HEK293T (cell line): ENCODE results near the gene OST4.

Experiments
- ARNT ChIP-seq: fragments of 450-650 bp; IDR thresholded peaks from 2 replicates; pipeline ENCODE4 v1.6.1; 2017; ENCODE audit warnings: mild to moderate bottlenecking
- BHLHE40 ChIP-seq: fragments of 450-650 bp; IDR thresholded peaks from 2 replicates; pipeline ENCODE4 v1.6.1; 2016; ENCODE audit warnings: mild to moderate bottlenecking, moderate library complexity, borderline replicate concordance
- ELF4 ChIP-seq: fragments of 450-650 bp; IDR thresholded peaks from 2 replicates; pipeline ENCODE4 v1.6.1; 2017; ENCODE audit warnings: antibody characterized with exemption
- FOXA1 ChIP-seq: fragments of 450-650 bp; IDR thresholded peaks from 2 replicates; pipeline ENCODE4 v1.6.1; 2016; ENCODE audit warnings: mild to moderate bottlenecking
- FOXK2 ChIP-seq: fragments of 450-650 bp; IDR thresholded peaks from 2 replicates; pipeline ENCODE4 v1.6.1; 2016; ENCODE audit warnings: mild to moderate bottlenecking
- FOXM1 ChIP-seq: fragments of 450-650 bp; IDR thresholded peaks from 2 replicates; pipeline ENCODE4 v1.6.1; 2017; ENCODE audit warnings: mild to moderate bottlenecking, borderline replicate concordance
- L3MBTL2 ChIP-seq: fragments of 450-650 bp; conservative IDR thresholded peaks from 2 replicates; pipeline ENCODE4 v1.6.1; 2016; ENCODE audit warnings: mild to moderate bottlenecking
- NFRKB ChIP-seq: fragments of 450-650 bp; IDR thresholded peaks from 2 replicates; pipeline ENCODE4 v1.6.1; 2016; ENCODE audit warnings: mild to moderate bottlenecking, moderate library complexity
- PKNOX1 ChIP-seq: fragments of 450-650 bp; IDR thresholded peaks from 2 replicates; pipeline ENCODE4 v1.6.1; 2016
- SP1 ChIP-seq: fragments of 450-650 bp; IDR thresholded peaks from 2 replicates; pipeline ENCODE4 v1.6.1; 2017
- SUZ12 ChIP-seq: fragments of 450-650 bp; IDR thresholded peaks from 2 replicates; pipeline ENCODE4 v1.6.1; 2016; ENCODE audit warnings: mild to moderate bottlenecking
- TARDBP ChIP-seq: fragments of 450-650 bp; IDR thresholded peaks from 2 replicates; pipeline ENCODE4 v1.6.1; 2016
- ZNF384 ChIP-seq: fragments of 450-650 bp; IDR thresholded peaks from 2 replicates; pipeline ENCODE4 v1.6.1; 2016

GRCh38 chr2:27081984-27082772, 10.7 kb upstream of the OST4 start:
- TF ChIP-seq FOXA1 (no peak), PKNOX1 (no peak), FOXK2 (no peak), SUZ12 (no peak), FOXM1 (no peak), BHLHE40 (no peak), TARDBP (no peak), NFRKB (no peak), SP1 (no peak), ARNT (no peak), ELF4 (no peak), L3MBTL2 (no peak), ZNF384 (no peak)
